Measurements from ENCODE around the gene STT3A. TPM values are rescaled to one million over a fixed set of nuclear protein-coding genes. Genes with fewer than 3 reads are reported as not detected.

The STT3A gene
- total RNA-seq, 1 donor from 2014 or later = 232 TPM

DNA sequence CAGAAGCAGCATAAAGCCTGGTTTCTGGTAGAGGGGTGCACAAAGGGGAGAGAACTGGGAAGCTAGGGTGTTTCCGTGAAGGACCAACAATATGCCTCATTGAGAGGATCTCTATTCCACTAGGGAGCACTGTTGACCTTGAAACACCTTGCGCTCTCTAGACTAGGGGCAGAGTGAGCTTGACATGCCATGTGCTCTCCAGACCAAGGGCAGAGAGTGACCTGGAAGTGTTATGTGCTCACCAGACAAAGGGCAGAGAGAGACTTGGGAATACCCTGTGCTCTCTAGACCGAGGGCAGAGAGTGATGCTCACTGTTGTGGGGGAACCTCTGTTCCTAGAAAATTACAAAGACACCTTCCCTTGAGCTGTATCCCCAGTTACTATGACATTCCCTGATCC, 38.6 kb upstream of the STT3A start:
- no peaks in the 10 kb centered on the region for H3K36me3 ChIP-seq (ENCODE audit: insufficient read depth, low read length)
- H3K79me2 ChIP-seq (ENCODE audit: insufficient read depth, low read length) = no peaks in the 10 kb centered on the region
- no peaks in the 10 kb centered on the region for H3K27me3 ChIP-seq (ENCODE audit: insufficient read depth, low read length)
- H3K4me2 ChIP-seq (ENCODE audit: low read length) = no peak overlapping the region
- no peaks in the 10 kb centered on the region for H3K4me1 ChIP-seq (ENCODE audit: insufficient read depth, low read length)
- Mint-ChIP-seq H3K36me3 (ENCODE audit: low read depth, unreplicated experiment) (no peaks in the 10 kb centered on the region), H3K4me1 (ENCODE audit: low read depth, unreplicated experiment) (no peaks in the 10 kb centered on the region), H3K9me3 (ENCODE audit: unreplicated experiment) (peaks cover 22% of the 10 kb centered on the region), H3K4me3 (ENCODE audit: unreplicated experiment) (no peak overlapping the region), H3K27me3 (ENCODE audit: low read depth, unreplicated experiment) (no peaks in the 10 kb centered on the region), H3K27ac (ENCODE audit: unreplicated experiment) (peak overlapping the region; percentile 47)
- no peak overlapping the region for H3K4me3 ChIP-seq (ENCODE audit: insufficient read depth, low read depth, low read length)
- peaks cover 11% of the 10 kb centered on the region for H3K9me3 ChIP-seq (ENCODE audit: insufficient read depth, low read depth, low read length)
- TF ChIP-seq, protein P1, sequence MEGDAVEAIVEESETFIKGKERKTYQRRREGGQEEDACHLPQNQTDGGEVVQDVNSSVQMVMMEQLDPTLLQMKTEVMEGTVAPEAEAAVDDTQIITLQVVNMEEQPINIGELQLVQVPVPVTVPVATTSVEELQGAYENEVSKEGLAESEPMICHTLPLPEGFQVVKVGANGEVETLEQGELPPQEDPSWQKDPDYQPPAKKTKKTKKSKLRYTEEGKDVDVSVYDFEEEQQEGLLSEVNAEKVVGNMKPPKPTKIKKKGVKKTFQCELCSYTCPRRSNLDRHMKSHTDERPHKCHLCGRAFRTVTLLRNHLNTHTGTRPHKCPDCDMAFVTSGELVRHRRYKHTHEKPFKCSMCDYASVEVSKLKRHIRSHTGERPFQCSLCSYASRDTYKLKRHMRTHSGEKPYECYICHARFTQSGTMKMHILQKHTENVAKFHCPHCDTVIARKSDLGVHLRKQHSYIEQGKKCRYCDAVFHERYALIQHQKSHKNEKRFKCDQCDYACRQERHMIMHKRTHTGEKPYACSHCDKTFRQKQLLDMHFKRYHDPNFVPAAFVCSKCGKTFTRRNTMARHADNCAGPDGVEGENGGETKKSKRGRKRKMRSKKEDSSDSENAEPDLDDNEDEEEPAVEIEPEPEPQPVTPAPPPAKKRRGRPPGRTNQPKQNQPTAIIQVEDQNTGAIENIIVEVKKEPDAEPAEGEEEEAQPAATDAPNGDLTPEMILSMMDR (IDR thresholded peaks at IDR 0.05; ENCODE audit: insufficient read depth, low read depth, low read length) = no peak
- TF ChIP-seq EZH2 (IDR thresholded peaks at IDR 0.05; ENCODE audit: insufficient read depth, low read length) = no peak
- no peak for DNase-seq (ENCODE audit: low read depth)
- H3K27ac ChIP-seq (ENCODE audit: low read depth, low read length) = no peak overlapping the region
- H2AFZ ChIP-seq (ENCODE audit: low read depth, low read length) = no peak overlapping the region
- FAIRE-seq = no peak
- no peaks in the 10 kb centered on the region for H4K20me1 ChIP-seq (ENCODE audit: insufficient read depth, low read length)
- no peak overlapping the region for H3K9ac ChIP-seq (ENCODE audit: low read length)

DNA sequence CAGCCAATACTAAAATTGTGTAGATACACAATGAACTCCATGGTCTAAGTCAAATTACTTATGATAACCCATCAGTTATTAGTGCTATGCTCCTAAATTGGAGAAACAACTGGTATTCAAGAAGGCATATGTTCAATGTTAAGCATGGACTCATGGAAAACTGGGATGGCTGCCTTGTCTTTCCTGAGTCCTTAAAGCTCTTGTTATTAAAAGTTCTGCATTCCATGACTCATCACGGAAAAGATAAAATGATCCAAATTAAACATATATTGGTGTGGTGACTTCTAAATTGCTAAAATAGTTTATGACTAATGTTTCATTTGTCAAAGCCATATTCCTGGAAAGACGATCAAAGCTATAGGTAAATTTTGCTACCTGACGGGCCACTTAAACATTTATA, 32.8 kb upstream of the STT3A start:
- H3K27ac Mint-ChIP-seq (ENCODE audit: unreplicated experiment) = no peak overlapping the region
- DNase-seq (ENCODE audit: low read depth) = peak; percentile 19
- no peak for FAIRE-seq
- H3K79me2 ChIP-seq (ENCODE audit: insufficient read depth, low read length) = no peaks in the 10 kb centered on the region
- no peak overlapping the region for H3K27ac ChIP-seq (ENCODE audit: low read depth, low read length)
- no peaks in the 10 kb centered on the region for H3K36me3 ChIP-seq (ENCODE audit: insufficient read depth, low read length)
- no peaks in the 10 kb centered on the region for H3K4me1 Mint-ChIP-seq (ENCODE audit: low read depth, unreplicated experiment)
- no peaks in the 10 kb centered on the region for H3K27me3 Mint-ChIP-seq (ENCODE audit: low read depth, unreplicated experiment)
- H3K4me2 ChIP-seq (ENCODE audit: low read length) = no peak overlapping the region
- no peaks in the 10 kb centered on the region for H3K9me3 ChIP-seq (ENCODE audit: insufficient read depth, low read depth, low read length)
- H3K27me3 ChIP-seq (ENCODE audit: insufficient read depth, low read length) = no peaks in the 10 kb centered on the region
- H3K4me3 Mint-ChIP-seq (ENCODE audit: unreplicated experiment) = no peak overlapping the region
- no peak overlapping the region for H3K4me3 ChIP-seq (ENCODE audit: insufficient read depth, low read depth, low read length)
- no peak overlapping the region for H2AFZ ChIP-seq (ENCODE audit: low read depth, low read length)
- no peaks in the 10 kb centered on the region for H4K20me1 ChIP-seq (ENCODE audit: insufficient read depth, low read length)
- no peaks in the 10 kb centered on the region for H3K36me3 Mint-ChIP-seq (ENCODE audit: low read depth, unreplicated experiment)
- no peak overlapping the region for H3K9ac ChIP-seq (ENCODE audit: low read length)
- H3K4me1 ChIP-seq (ENCODE audit: insufficient read depth, low read length) = no peaks in the 10 kb centered on the region
- H3K9me3 Mint-ChIP-seq (ENCODE audit: unreplicated experiment) = no peaks in the 10 kb centered on the region
- TF ChIP-seq, protein P1 (IDR thresholded peaks at IDR 0.05; ENCODE audit: insufficient read depth, low read depth, low read length) = no peak
- no peak for TF ChIP-seq EZH2 (IDR thresholded peaks at IDR 0.05; ENCODE audit: insufficient read depth, low read length)

DNA sequence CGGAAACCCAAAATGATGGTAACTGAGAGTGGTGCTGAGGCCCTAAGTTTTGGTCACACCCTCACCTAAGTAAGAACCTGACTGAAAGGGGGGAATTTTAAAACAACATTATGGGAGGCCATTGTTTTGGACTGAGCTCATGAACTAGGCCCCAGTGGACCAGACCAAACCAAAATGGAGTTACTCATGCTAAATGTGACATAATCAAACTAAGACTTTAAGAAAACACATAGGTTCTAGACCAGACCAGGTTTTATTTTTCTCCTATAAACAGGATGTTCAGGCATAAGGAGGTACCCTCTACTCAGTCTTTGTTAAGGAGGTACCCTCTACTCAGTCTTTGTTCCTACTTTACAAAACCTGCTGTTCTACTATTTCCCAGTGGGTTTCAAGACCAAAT, 30.7 kb upstream of the STT3A start:
- FAIRE-seq (no peak), DNase-seq (ENCODE audit: low read depth) (no peak)
- Histone ChIP-seq H3K27ac (ENCODE audit: low read depth, low read length) (no peak overlapping the region), H4K20me1 (ENCODE audit: insufficient read depth, low read length) (no peaks in the 10 kb centered on the region), H3K4me2 (ENCODE audit: low read length) (no peak overlapping the region), H3K9ac (ENCODE audit: low read length) (no peak overlapping the region), H3K4me3 (ENCODE audit: insufficient read depth, low read depth, low read length) (no peak overlapping the region), H3K9me3 (ENCODE audit: insufficient read depth, low read depth, low read length) (no peaks in the 10 kb centered on the region), H2AFZ (ENCODE audit: low read depth, low read length) (no peak overlapping the region), H3K79me2 (ENCODE audit: insufficient read depth, low read length) (no peaks in the 10 kb centered on the region), H3K36me3 (ENCODE audit: insufficient read depth, low read length) (no peaks in the 10 kb centered on the region), H3K27me3 (ENCODE audit: insufficient read depth, low read length) (no peaks in the 10 kb centered on the region), H3K4me1 (ENCODE audit: insufficient read depth, low read length) (no peaks in the 10 kb centered on the region)
- Mint-ChIP-seq H3K4me1 (ENCODE audit: low read depth, unreplicated experiment) (no peaks in the 10 kb centered on the region), H3K9me3 (ENCODE audit: unreplicated experiment) (no peaks in the 10 kb centered on the region), H3K4me3 (ENCODE audit: unreplicated experiment) (no peak overlapping the region), H3K27me3 (ENCODE audit: low read depth, unreplicated experiment) (no peaks in the 10 kb centered on the region), H3K27ac (ENCODE audit: unreplicated experiment) (no peak overlapping the region), H3K36me3 (ENCODE audit: low read depth, unreplicated experiment) (no peaks in the 10 kb centered on the region)
- TF ChIP-seq, protein P1 (IDR thresholded peaks at IDR 0.05; ENCODE audit: insufficient read depth, low read depth, low read length) = no peak
- TF ChIP-seq EZH2 (IDR thresholded peaks at IDR 0.05; ENCODE audit: insufficient read depth, low read length) = no peak

All from astrocyte (in vitro differentiated cells and primary cell).